ENCODE results near the gene SMG1.
"Not testable (repeated sequence)": the region's sequence is repeated elsewhere in the genome, so short reads cannot be mapped to it uniquely, and the experiment has no call there.

SMG1 gene

DNA sequence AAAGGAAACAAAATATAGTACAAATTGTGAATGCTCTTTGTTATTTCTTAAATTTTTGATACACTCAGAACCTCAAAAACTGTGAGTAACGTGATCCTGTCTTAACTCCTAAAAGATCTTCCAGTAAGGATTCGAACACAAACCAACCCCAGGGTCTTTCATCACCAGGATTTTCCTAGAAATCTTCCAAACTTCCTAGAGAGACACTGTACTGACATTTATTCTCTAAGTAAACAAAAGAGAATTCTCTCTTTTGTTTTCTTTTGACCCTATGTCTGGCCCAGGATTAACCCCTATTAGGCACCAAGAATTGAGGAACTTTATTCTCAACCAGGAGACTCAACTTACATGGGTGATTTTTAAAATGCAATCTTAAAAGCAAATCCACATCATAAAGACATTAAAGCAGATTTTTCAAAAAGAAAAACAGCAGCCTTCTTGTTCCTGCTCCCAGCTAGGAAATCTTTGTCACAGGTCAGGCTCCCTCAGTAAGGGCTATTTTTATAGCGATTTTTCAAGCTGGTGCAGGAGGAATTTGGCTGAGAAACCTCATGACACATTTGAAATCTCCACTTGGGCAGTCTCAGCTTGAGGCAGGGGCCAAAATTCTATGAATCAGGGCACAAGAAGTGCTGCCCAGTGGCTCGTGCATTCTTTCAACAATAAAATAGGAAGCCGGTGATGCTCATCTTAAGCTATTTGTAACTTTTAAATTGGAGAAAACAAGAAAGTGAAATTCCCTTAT, 6.2 kb upstream of the SMG1 start:
- DNase-seq = no peak

DNA sequence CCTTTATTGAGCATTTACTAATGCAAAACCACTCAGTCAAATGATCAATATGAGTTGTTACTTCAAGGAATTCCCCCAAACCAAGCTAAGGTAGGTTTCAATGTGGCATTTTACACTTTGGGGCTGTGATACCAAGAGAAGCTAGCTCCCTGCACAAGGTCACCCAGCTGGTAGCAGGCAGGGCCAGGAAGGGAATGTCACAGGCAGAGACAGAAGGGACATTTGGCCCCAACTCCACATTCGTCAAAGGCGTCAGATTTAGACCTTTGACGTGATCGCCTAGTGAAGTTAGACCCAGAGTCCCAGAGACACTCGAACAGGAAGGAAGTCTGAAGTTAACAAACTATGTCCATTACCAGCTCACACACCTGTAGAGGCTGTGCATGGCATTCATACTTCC, 5.5 kb upstream of the SMG1 start:
- DNase-seq = no peak

DNA sequence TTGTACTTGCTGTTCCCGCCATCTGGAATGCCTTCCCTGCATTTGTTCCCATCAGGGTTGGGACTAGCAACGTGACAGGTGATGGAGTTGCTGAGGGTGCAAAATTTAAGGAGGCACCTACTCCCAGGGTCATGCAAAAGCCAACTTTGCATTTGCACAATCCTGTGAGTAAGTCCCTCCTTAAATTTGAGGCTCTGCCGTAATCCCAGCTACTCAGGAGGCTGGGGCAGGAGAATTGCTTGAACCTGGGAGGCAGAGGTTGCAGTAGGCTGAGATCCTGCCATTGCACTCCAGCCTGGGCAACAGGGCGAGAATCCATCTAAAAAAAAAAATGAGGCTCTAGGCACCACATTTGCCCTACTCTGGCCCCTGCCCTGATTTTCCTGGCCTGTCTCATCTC, 3.9 kb upstream of the SMG1 start:
- not testable (repeated sequence) for DNase-seq

DNA sequence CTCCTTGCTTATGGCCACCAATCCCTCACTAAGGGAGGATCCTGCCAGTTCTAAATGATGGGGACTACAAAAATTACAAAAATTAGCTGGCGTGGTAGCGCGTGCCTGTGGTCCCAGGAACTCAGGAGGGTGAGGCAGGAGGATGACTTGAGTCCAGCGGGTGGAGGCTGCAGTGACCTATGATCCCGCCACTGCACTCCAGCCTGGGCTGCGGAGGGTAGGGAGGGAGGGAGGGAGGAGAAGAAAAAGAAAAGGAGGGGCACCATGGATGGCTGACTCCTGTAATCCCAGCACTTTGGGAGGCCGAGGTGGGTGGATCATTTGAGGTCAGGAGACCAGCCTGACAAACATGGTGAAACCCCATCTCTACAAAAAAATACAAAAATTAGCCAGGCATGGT, 1.9 kb upstream of the SMG1 start:
- not testable (repeated sequence) for DNase-seq

DNA sequence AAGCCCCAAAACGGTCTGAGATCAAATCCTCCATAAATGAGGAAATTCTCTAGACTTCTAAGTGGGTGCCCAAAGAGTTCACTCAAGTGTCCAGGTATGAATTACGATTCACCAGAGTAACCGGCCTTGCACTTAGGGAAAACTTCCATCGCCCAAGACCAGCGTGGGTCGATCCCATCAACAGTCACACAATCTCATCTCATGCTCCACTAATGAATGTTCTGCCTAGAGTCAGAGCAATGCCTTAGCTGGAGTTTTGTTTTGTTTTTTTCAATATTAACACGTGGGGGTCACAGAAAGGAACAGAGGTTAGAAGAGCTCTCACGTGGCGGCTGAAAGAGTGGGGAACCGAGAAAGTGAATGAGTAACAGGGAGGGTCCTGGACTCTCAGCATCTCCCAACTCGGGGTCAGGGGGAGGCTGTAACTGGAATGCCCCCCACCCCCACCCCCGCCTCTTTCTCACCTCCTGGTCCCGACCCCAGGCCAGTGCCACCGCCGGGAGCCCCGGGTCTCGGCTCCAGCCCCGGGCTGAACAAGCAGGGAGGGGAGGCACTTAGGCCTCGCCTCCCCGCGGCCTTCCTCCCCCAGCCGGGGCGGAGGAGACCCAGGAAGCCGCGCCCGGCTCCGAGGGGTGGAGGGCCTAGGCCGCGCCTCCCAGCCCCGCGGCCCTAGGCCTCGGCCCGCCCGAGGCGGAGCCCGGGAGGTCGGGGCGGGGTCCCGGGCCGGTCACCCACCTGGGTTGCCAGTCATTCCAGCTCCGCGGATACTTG, 808 bp downstream of the SMG1 start:
- peak; percentile 34 to 52 for DNase-seq

DNA sequence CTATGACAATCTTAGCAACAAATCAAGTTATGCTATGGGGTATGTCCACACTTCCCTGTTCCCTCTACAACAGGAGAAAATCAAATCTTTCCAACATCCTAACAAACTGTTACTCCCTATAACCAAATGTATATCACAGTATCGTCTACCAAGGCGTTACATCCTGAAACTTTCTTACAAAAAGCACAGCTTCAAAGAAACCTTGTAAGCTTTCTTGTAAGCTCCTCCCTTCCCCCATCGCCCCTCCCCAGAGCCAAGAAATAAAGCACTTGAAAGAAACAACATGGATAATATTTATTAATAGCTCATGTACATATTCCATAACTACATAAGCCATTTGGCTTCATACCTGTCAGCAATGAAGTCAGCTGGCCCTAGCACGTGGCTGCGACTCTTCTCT, 2.3 kb downstream of the SMG1 start:
- DNase-seq = not testable (repeated sequence)

DNA sequence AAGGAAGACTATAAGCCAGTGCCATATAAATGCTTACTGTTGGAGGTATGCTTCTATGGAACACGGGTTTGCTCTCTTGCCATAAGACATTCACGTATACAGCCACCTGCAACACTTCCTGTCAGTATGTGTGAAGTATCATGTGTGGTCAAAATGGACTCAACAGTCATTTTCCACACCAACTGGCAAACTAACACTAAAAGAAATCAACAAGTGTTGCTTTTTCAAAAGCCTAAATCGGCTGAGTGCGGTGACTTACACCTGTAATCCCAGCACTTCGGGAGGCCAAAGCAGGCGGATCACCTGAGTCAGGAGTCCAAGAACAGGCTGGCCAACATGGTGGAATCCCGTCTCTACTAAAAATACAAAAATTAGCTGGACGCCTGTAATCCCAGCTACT, 3.1 kb downstream of the SMG1 start:
- DNase-seq = not testable (repeated sequence)

DNA sequence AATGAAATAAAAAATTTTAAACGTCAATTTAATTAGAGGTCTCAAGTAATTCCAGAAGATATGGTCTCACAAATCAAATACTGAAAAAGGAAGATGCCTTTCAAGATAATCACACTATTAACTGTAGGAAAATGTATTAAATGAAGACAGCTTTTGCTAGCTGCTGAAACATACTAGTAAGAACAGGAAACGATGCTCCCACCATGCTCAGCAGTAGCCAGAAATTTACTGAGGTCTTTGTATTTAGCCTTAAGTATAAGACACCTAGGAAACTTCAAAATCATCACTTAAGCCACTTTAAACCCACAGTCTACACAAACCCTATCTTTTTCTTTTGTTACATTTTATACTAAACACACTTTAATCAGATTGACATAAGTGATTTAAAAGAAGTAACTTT, 16.6 kb downstream of the SMG1 start:
- DNase-seq = not testable (repeated sequence)

DNA sequence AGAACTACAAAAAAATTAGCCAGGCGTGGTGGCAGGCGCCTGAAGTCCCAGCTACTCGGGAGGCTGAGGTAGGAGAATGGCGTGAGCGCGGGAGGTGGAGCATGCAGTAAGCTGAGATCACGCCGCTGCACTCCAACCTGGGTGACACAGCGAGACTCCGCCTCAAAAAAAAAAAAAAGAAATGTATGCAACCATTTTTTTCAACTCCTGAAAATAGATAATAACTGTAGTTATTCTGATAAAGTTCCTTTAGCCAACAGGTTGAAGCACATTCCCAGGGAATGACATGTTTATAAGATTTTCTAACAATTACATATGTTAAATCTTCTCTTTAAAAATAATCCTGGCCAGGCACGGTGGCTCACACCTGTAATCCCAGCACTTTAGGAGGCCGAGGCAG, 17.5 kb downstream of the SMG1 start:
- DNase-seq = not testable (repeated sequence)

DNA sequence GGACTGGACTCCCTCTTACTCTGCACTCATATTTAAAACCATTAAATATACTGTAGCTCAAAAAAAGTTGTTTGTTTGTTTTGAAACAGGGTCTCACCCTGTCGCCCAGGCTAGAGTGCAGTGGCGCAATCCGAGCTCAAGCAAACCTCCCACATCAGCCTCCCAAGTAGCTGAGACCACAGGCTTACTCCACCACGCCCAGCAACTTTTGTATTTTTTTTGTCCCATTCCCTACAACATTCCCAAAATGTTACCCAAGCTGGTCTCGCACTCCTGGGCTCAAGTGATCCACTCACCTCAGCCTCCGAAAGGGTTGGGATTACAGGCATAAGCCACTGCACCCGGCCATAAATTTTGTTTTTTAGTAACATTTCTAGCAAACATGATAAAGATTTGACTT, 23.4 kb downstream of the SMG1 start:
- DNase-seq = not testable (repeated sequence)

DNA sequence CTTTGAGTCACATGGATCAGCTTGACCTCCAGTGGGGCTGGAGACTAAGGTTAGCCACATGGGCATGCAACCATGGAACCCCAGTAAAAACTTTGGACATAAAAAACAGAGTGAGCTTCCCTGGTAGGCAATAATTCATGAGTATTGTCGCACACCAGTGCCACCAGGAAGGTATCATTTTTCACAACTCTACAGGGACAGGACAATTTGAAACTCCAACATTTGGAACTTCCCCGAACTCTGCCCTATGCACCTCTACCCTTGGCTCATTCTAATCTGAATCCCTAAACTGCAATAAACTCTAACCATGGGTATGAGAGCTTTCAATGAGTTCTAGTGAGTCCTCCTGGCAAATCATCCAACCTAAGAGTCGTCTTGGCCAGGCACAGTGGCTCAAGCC, 24.2 kb downstream of the SMG1 start:
- not testable (repeated sequence) for DNase-seq

DNA sequence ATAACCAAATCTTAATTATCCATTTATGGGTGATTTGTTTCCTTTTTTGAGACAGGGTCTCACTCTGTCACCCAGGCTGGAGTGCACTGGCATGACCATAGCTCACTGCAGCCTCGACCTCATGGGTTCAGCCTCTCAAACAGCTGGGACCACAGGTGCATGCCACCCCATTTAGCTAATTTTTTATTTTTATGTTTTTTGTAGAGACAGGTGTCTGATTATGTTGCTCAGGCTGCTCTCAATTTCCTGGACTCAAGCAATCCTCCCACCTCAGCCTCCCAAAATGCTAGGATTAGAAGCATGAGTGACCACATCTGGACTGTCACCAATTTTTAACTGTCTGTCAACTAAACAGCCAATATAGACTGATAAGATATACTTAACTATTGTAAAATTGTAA, 25.0 kb downstream of the SMG1 start:
- DNase-seq = not testable (repeated sequence)

DNA sequence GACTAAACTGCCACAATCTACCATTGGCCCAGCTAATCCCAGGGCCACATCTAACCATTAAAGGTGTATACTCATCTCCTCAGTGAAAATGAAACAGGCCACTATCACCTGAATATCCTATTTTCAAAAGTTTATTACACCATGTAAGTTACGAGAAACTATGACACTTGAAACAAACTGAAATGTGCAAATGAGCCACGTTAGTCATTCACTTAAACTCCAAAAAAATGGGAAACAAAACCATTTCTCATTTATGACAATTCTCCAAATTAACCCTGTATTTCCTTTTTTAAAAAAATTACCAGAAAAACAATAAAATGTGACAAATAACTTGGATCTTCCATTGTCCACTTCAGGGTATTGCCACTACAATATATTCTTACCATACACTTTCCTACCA, 41.8 kb downstream of the SMG1 start:
- DNase-seq = not testable (repeated sequence)

DNA sequence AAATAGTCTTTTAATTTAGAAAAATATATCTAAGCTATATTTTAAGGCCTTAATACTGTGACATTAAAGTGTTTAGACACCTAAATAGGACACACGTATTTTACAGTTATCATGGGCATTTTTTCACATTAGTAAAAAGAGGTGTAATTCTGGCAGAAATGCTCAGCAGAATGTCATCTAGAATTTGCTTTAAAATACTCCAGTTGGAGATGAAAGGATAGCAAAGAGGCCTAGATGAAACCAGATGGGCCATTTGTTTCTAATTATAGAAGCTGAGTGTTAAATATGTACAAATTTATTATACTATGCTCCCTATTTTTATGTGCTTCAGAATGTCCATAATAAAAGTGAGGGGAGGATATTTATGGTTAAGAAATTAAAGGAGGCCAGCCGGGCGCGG, 48.5 kb downstream of the SMG1 start:
- not testable (repeated sequence) for DNase-seq

DNA sequence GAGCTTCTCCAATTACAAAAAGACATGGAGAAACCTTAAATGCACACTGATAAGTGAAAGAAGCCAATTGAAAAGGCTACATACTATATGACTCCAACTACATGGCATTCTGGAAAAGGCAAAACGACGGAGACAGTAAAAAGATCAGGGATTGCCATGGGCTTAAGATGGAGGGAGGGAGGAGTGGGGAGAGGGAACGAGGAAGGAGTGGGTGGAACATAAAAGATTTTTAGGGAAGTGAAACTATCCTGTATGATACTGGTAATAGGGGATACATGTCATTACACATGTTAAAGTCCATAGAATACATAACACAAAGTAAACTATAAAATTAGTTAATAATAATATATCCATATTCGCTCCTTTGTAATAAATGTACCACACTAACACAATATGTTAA, 48.9 kb downstream of the SMG1 start:
- DNase-seq = not testable (repeated sequence)

DNA sequence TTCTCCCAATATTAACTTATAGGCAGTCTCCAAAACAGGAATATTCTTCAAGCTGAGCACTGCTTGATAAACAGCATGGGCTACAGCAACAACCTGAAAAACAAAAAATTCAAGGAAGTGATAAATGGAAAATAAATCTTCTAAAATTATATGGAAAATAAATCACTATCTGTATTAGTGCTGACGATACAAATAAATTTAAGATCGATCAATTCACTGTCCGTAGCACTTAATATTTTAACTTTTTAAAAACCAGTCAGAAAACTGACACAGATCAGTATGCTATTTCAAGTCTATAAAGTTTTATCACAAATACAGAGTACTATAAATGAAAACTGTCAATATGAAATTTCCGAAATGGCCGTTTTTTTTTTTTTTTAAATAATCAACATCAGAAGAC, 49.9 kb downstream of the SMG1 start:
- DNase-seq = not testable (repeated sequence)

DNA sequence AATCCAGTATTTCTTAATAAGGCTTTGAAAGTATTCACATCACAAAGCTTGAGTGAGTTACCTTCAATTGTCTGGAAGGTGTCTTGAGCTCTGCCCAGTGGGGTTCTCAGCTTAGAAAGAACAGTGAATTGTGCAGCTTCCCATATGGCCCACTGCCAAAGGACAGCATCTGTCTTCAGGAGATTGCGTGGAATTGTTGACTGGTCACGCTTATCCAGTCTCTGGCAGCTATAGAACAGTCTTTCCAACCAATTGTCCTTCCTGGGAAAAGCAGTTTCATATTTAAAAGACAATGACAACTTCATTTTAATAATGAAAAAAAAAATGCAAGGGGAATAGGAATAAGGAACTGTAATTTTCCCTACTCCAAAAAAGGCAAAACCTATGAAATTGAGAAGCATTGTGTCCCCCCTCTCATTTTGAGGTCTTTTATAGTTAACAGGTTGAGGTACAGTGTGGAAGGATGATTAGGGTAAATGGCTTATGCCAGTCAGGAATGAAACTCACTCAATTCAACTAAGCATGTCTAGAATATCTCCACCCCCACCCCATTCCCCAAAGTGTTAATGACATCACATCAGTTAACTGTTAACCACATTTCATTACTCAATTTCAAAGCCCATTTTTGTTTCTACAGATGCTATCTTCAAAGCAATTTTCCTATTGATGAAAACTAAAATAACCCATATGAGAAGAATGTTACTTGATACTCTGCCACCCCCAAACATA, 57.0 kb downstream of the SMG1 start:
- not testable (repeated sequence) for DNase-seq

DNA sequence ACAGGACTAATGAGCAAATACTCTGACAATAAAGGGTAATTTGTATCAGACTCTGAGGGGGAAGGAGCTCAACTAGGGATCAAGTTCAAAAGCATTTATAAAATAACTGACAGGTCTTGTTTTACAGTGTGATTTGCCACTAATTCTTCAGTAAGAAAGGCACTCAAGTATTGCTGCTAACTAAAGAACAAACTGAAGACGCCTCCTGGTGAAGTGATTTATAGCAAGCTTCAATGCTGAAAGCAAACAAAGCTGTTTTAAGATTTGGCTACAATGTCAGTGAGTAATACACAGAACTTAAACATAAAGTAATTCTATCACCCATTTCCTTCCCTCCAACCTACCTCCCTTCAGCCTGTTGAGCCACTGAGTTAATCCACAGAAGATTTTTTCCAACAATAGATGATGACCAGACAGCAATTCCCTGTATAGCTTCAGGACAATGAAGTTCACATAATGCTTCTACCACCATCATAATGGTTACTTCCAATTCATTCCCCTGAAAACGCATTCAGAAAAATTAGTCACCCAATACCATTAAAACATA, 59.9 kb downstream of the SMG1 start:
- not testable (repeated sequence) for DNase-seq

DNA sequence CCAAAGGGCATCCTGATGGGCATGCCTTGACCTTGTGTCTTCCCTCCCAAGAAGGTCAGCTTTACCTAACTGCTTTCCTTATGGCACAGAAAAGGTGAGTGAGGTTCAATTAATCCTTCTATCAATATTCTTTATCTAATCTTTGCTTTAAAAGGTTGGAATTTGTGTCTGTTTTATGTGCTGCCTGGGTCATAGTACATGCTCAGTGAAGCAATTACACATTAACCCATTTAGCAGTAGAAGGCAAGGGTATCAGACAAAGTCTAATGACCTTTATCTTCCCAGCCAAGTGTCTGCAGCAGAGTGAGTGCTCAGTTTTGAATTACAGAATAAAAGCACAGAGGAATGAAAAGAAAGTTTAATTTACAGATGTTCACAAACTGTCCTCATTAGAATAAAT, 63.3 kb downstream of the SMG1 start:
- not testable (repeated sequence) for DNase-seq

DNA sequence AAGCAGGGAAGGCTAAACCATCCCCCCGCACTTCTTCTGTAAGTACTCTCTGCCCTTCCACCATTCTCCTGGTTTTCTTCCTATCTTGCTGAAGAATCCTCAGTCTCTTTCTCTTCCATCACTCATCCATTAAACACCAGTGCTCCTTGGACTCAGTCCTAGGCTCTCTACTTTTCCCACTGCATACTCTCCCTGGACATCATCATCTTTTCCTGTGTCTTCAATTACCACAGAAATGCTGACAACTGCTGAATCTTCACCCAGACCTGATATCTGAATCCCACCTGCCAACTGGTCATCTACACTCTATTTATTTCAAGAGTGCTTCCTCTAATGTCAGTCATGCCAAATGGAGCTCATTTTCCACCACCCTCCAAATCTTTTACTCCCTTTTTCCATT, 71.0 kb downstream of the SMG1 start:
- no peak for DNase-seq

DNA sequence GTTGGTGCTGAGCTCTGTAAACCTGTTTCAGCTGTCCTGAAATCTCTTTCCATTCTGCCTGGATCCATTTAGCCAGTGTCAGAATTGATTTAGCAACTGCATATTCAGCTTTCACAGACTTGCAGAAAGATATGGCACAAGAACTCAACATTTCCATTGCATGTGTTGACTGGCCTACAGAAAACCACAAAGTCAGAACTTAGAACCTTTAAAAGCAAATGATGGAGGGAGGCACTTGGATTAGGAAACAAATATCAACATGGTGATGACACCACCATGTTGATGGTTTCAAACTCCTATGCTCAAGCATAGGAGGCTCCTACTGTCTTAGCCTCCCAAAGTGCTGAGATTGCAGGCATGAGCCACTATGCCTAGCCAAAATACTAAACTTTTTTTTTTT, 72.5 kb downstream of the SMG1 start:
- DNase-seq = no peak

DNA sequence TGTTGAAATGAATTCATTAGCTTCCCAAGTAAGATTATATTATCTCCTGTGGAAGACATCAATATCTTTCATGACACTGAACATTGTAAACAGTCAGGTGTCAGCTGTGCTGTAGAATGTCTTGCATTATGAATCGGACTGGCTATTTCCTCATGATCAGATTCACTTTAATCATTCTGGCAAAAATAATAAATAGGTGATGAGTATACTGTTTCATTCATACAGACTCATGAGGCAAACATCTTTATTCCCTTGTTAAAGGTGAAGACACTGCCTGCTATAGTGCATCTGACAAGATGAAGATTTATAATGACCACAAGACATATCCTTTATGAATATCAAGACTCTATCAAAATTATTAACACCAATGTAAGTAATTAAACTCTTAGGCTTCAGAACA, 73.6 kb downstream of the SMG1 start:
- DNase-seq = no peak

DNA sequence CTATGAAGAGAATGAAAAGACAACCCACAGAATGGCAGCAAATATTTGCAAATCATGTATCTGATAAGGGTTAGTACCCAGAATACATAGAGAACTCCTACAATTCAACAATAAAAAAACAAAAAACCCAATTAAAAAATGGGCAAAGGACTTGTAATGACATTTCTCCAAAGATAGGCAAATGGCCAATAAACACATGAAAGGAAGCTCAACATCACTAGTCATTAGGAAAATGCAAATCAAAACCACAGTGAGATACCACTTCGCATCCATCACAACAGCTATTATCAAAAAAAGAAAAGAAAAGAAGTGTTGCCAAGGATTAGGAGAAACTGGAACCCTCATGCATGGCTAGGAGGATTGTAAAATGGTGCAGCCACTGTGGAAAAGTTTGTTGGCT, 79.8 kb downstream of the SMG1 start:
- DNase-seq = no peak

Data from activated CD4-positive, alpha-beta T cell treated with anti-CD3 and anti-CD28 coated beads, Interleukin-2, amount 50 U/mL, for 4 hours (primary cell).